Measurements from ENCODE around the gene IRX2. TPM values are rescaled to one million over a fixed set of nuclear protein-coding genes. Genes with fewer than 3 reads are reported as not detected.

IRX2 gene
- total and polyA plus RNA-seq, 2 donors (not counting 1 experiment from before 2014, with no cell fraction given), result 0.33 to 0.40 TPM

DNA sequence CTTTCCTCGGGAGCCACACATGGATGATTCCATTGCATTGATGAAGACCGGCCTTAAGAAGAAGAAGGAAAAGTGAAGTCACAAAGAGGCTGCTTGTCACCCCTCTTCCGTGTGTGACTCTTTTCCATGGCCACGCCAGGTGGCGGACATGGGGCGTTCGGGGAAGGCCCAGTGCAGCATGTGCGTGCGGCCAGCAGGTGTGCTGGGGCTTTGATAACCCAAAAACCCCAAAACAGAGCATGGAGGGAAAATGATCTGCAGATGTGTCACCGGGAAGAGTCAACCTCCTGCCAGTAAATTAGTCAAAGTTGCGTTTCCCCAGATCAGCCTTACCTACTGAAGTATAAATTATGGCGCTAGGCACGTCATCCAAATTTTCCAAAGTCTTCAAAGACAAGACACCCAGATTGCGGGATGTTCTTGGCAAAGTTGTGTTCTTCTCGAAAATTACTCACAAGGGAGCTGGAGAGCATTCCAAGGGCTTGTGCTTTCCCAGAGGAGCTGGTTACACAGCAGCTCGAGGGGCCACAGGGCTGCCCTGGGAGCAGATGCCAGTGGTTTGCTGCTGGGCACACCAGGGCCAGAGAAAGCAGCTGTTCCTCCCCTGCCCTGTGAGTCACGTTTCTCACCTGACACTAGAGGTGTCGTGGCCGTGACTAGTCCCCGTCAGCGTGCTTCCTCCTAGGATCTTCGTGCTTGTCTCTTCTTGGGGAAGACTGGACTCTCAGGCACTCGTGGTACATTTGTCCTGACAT is 53.9 kb downstream of the IRX2 start:
- Histone ChIP-seq H3K9ac (ENCODE audit: insufficient read depth, low read length) (no peak overlapping the region), H2AFZ (ENCODE audit: low read length) (no peak overlapping the region), H4K20me1 (ENCODE audit: control insufficient read depth, extremely low read depth, insufficient read depth, low read length) (no peaks in the 10 kb centered on the region), H3K79me2 (ENCODE audit: control insufficient read depth, insufficient read depth, low read length) (no peaks in the 10 kb centered on the region), H3K9me3 (ENCODE audit: control insufficient read depth, insufficient read depth, low read depth, low read length) (no peaks in the 10 kb centered on the region), H3K4me3 (replicated peaks in 1 of 4; ENCODE audit: control extremely low read depth in 1 of 4, insufficient read depth in 1 of 4, low read depth in 3 of 4, low read length in 4 of 4) (no peak overlapping the region), H3K27me3 (ENCODE audit: control insufficient read depth, insufficient read depth, low read length) (no peaks in the 10 kb centered on the region), H3K4me2 (ENCODE audit: extremely low read depth, insufficient read depth, low read length) (no peak overlapping the region), H3K36me3 (ENCODE audit: control insufficient read depth, insufficient read depth, low read length) (no peaks in the 10 kb centered on the region), H3K27ac (ENCODE audit: insufficient read depth, low read length) (no peak overlapping the region), H3K4me1 (ENCODE audit: control insufficient read depth, extremely low read depth, insufficient read depth, low read length) (no peaks in the 10 kb centered on the region)
- no peak for TF ChIP-seq EZH2 (IDR thresholded peaks at IDR 0.05; ENCODE audit: low read length, missing control alignments)
- TF ChIP-seq, protein P1, sequence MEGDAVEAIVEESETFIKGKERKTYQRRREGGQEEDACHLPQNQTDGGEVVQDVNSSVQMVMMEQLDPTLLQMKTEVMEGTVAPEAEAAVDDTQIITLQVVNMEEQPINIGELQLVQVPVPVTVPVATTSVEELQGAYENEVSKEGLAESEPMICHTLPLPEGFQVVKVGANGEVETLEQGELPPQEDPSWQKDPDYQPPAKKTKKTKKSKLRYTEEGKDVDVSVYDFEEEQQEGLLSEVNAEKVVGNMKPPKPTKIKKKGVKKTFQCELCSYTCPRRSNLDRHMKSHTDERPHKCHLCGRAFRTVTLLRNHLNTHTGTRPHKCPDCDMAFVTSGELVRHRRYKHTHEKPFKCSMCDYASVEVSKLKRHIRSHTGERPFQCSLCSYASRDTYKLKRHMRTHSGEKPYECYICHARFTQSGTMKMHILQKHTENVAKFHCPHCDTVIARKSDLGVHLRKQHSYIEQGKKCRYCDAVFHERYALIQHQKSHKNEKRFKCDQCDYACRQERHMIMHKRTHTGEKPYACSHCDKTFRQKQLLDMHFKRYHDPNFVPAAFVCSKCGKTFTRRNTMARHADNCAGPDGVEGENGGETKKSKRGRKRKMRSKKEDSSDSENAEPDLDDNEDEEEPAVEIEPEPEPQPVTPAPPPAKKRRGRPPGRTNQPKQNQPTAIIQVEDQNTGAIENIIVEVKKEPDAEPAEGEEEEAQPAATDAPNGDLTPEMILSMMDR (conservative IDR thresholded peaks at IDR 0.05 in 1 of 2, IDR thresholded peaks at IDR 0.05 in 1 of 2; ENCODE audit: low read depth in 1 of 2, low read length in 2 of 2), result no peak
- DNase-seq (ENCODE audit: low read depth in 2 of 2), result peak in 1 of 2 donors; percentile 77

- no peak overlapping the region for H3K27ac ChIP-seq (ENCODE audit: insufficient read depth, low read length)
- no peaks in the 10 kb centered on the region for H3K27me3 ChIP-seq (ENCODE audit: control insufficient read depth, insufficient read depth, low read length)
- no peaks in the 10 kb centered on the region for H3K4me1 ChIP-seq (ENCODE audit: control insufficient read depth, extremely low read depth, insufficient read depth, low read length)
- no peak overlapping the region for H3K4me2 ChIP-seq (ENCODE audit: extremely low read depth, insufficient read depth, low read length)
- no peak overlapping the region for H3K4me3 ChIP-seq (replicated peaks in 1 of 4; ENCODE audit: control extremely low read depth in 1 of 4, insufficient read depth in 1 of 4, low read depth in 3 of 4, low read length in 4 of 4)
- no peaks in the 10 kb centered on the region for H3K79me2 ChIP-seq (ENCODE audit: control insufficient read depth, insufficient read depth, low read length)
- no peak overlapping the region for H2AFZ ChIP-seq (ENCODE audit: low read length)
- no peak for DNase-seq (ENCODE audit: low read depth in 2 of 2)
- no peaks in the 10 kb centered on the region for H4K20me1 ChIP-seq (ENCODE audit: control insufficient read depth, extremely low read depth, insufficient read depth, low read length)
- H3K36me3 ChIP-seq (ENCODE audit: control insufficient read depth, insufficient read depth, low read length), result no peaks in the 10 kb centered on the region
- H3K9me3 ChIP-seq (ENCODE audit: control insufficient read depth, insufficient read depth, low read depth, low read length), result no peaks in the 10 kb centered on the region
- no peak overlapping the region for H3K9ac ChIP-seq (ENCODE audit: insufficient read depth, low read length)
- TF ChIP-seq, protein P1 (conservative IDR thresholded peaks at IDR 0.05 in 1 of 2, IDR thresholded peaks at IDR 0.05 in 1 of 2; ENCODE audit: low read depth in 1 of 2, low read length in 2 of 2), result no peak
- no peak for TF ChIP-seq EZH2 (IDR thresholded peaks at IDR 0.05; ENCODE audit: low read length, missing control alignments)
Observed at GRCh38 chr5:2697041-2697440, 54.4 kb downstream of the IRX2 start.

Measured in fibroblast of lung (primary cell).